Measurements from ENCODE around the gene CELF1. TPM values are rescaled to one million over a fixed set of nuclear protein-coding genes. Genes with fewer than 3 reads are reported as not detected.

Gene CELF1
- total RNA-seq, 1 donor from 2014 or later: 88.6 TPM

DNA sequence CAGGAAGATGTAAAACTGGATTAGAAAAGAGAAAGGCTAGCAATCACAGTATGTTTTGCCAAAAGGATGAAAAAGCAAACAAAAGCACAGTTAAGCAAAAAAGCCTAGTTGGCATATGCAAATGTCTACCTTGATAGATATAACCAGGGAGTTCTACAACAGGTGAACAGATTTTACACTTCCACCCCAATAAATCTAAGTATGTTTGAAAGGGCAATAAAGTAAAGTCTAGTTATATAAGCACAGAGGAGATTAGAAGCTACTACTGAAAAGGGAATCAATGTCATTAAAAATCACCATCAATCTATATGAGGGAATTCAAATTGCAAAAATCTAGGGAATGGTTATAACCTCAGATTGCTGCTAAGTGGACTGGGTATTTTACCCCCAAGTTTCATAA, 49.7 kb downstream of the CELF1 start:
- H3K9me3 ChIP-seq (replicated peaks): no peaks in the 10 kb centered on the region
- no peak overlapping the region for H3K27ac ChIP-seq (replicated peaks)
- H3K27me3 ChIP-seq (ENCODE audit: low read depth): no peaks in the 10 kb centered on the region
- TF ChIP-seq, protein P1, sequence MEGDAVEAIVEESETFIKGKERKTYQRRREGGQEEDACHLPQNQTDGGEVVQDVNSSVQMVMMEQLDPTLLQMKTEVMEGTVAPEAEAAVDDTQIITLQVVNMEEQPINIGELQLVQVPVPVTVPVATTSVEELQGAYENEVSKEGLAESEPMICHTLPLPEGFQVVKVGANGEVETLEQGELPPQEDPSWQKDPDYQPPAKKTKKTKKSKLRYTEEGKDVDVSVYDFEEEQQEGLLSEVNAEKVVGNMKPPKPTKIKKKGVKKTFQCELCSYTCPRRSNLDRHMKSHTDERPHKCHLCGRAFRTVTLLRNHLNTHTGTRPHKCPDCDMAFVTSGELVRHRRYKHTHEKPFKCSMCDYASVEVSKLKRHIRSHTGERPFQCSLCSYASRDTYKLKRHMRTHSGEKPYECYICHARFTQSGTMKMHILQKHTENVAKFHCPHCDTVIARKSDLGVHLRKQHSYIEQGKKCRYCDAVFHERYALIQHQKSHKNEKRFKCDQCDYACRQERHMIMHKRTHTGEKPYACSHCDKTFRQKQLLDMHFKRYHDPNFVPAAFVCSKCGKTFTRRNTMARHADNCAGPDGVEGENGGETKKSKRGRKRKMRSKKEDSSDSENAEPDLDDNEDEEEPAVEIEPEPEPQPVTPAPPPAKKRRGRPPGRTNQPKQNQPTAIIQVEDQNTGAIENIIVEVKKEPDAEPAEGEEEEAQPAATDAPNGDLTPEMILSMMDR (IDR thresholded peaks at IDR 0.05; ENCODE audit: borderline replicate concordance): no peak
- H3K4me3 ChIP-seq: no peak overlapping the region
- peaks cover 64% of the 10 kb centered on the region for H3K4me1 ChIP-seq
- no peaks in the 10 kb centered on the region for H3K36me3 ChIP-seq
- intact Hi-C loops (cut with micrococcal nuclease): no loop called here
- DNase-seq: no peak

DNA sequence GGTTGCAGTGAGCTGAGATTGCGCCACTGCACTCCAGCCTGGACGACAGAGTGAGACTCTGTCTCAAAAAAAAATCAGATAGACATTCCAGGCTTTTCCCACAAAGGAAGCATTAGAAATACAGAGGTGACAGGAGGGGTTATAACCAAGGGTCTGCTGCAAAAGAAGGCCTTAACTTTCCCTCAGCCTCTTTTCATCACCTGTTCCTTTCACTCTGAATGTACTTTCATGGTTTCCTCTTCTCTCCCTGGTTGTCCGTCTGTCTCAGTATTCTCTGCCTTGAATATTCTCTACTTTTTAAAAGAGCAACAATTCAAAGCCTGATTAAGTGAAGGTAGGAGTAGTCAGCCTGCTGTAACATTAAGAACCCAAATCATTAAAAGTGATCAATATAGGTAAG, 50.2 kb downstream of the CELF1 start:
- intact Hi-C loops (cut with micrococcal nuclease): no loop called here

DNA sequence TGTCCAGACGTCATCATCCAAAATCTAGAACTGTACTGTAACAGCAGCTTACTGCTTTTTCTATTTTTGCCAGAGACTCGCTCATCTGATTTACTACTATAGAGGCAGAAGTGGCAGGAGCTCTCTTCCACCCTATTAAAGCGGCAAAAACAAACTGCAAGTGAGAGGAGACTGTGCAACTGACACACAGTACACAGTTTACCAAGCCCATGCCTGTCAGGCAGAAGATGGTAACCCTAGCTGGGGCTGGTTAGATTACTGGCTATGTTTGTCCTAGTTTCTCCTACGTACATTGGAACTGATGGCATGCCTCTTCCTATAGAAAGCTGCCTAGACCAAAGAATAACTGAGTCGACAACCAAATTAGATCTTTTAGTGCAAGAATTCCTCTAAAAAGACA, 51.8 kb downstream of the CELF1 start:
- no peaks in the 10 kb centered on the region for H3K36me3 ChIP-seq
- no peak overlapping the region for H3K27ac ChIP-seq (replicated peaks)
- TF ChIP-seq, protein P1 (IDR thresholded peaks at IDR 0.05; ENCODE audit: borderline replicate concordance): no peak
- no peaks in the 10 kb centered on the region for H3K9me3 ChIP-seq (replicated peaks)
- no peak for DNase-seq
- H3K27me3 ChIP-seq (ENCODE audit: low read depth): no peaks in the 10 kb centered on the region
- peaks cover 63% of the 10 kb centered on the region for H3K4me1 ChIP-seq
- intact Hi-C loops (cut with micrococcal nuclease): no loop called here
- H3K4me3 ChIP-seq: no peak overlapping the region

More for the DNA sequence above, 50.2 kb downstream of the CELF1 start:
- Histone ChIP-seq H3K27me3 (ENCODE audit: low read depth) (no peaks in the 10 kb centered on the region), H3K4me1 (peaks cover 63% of the 10 kb centered on the region), H3K27ac (replicated peaks) (no peak overlapping the region), H3K9me3 (replicated peaks) (no peaks in the 10 kb centered on the region), H3K36me3 (no peaks in the 10 kb centered on the region), H3K4me3 (no peak overlapping the region)
- DNase-seq: no peak
- TF ChIP-seq, protein P1 (IDR thresholded peaks at IDR 0.05; ENCODE audit: borderline replicate concordance): no peak

DNA sequence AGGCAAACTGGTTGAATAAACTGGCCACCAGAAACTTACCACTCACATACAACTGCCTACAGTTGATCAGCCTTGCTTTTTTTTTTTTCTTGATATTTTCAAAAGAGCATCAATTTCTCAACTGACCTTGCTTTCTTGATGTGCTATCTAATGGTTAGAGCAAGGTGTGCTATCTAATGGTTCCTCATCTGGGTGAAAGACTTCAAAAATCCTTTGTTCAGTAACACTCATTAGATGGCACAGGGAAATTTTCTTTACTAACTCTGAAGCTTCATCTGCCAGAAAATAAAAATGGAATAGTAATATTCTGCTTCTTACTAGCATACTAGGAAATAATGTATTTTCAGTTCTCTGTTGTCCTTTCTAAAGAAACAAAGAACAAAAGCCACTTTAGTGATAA, 52.8 kb downstream of the CELF1 start:
- Histone ChIP-seq H3K4me1 (peaks cover 72% of the 10 kb centered on the region), H3K4me3 (no peak overlapping the region), H3K9me3 (replicated peaks) (no peaks in the 10 kb centered on the region), H3K27ac (replicated peaks) (peak overlapping the region; percentile 28), H3K36me3 (peaks cover 5% of the 10 kb centered on the region), H3K27me3 (ENCODE audit: low read depth) (no peaks in the 10 kb centered on the region)
- TF ChIP-seq, protein P1 (IDR thresholded peaks at IDR 0.05; ENCODE audit: borderline replicate concordance): no peak
- no peak for DNase-seq
- intact Hi-C loops (cut with micrococcal nuclease): no loop called here

DNA sequence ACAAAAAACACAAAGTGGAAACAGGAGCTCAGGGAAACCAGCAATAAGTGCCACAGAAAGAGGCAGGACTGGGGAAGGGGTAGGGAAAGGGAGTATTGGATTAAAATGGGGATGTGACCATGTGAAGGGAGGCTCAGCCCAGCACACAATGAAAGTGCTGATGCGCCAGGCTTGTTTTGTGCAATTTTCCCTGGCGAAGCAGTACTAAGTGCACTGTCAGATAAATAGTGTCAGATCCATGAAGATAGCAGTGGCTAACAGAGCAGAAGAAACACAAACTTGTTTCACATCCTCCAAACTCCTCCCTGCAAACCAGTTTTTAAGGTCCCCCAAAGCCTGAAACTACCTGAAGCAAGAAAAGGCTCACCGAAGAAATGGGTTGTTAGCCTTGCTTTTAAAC, 53.3 kb downstream of the CELF1 start:
- TF ChIP-seq, protein P1 (IDR thresholded peaks at IDR 0.05; ENCODE audit: borderline replicate concordance): no peak
- no peaks in the 10 kb centered on the region for H3K9me3 ChIP-seq (replicated peaks)
- H3K36me3 ChIP-seq: peaks cover 5% of the 10 kb centered on the region
- DNase-seq: no peak
- peak overlapping the region; percentile 28 for H3K27ac ChIP-seq (replicated peaks)
- H3K27me3 ChIP-seq (ENCODE audit: low read depth): no peaks in the 10 kb centered on the region
- H3K4me1 ChIP-seq: peaks cover 73% of the 10 kb centered on the region
- intact Hi-C loops (cut with micrococcal nuclease): no loop called here
- H3K4me3 ChIP-seq: no peak overlapping the region

DNA sequence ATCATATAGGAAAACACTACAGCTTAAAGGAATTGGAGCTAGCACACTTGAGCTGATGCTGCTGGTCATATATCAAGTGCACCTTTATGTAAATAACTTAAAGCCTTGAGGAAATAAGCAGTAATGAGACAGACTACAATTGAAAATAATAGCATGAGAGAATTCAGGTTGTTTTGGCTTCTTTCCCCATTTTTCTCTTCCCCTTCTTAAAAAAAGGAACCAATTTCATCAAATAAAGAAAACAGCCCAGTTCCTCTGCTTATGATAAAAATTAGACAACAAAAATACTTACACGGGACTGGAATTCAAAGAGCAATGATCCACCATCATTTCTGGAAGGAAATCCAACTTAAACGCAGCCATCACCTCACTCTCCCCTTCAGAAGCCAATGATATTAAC, 53.8 kb downstream of the CELF1 start:
- H3K36me3 ChIP-seq: peaks cover 5% of the 10 kb centered on the region
- H3K9me3 ChIP-seq (replicated peaks): no peaks in the 10 kb centered on the region
- peaks cover 73% of the 10 kb centered on the region for H3K4me1 ChIP-seq
- H3K4me3 ChIP-seq: no peak overlapping the region
- intact Hi-C loops (cut with micrococcal nuclease): no loop called here
- no peaks in the 10 kb centered on the region for H3K27me3 ChIP-seq (ENCODE audit: low read depth)
- TF ChIP-seq, protein P1 (IDR thresholded peaks at IDR 0.05; ENCODE audit: borderline replicate concordance): no peak
- H3K27ac ChIP-seq (replicated peaks): peak overlapping the region; percentile 16
- no peak for DNase-seq
